Epithelial cell of umbilical artery (primary cell): ENCODE results near the gene ACVR1. TPM values are rescaled to one million over a fixed set of nuclear protein-coding genes. Genes with fewer than 3 reads are reported as not detected.

ENCODE experiments used
- total RNA-seq: library from RNA; depleted of rRNA; stranded (reverse); fragments of >200 nt; gene quantifications from 2 replicates; pipeline ENCODE4 v1.2.3, GENCODE V29; 2014

ACVR1 gene
- total RNA-seq: 9.4 and 10.6 TPM in 2 replicates

DNA sequence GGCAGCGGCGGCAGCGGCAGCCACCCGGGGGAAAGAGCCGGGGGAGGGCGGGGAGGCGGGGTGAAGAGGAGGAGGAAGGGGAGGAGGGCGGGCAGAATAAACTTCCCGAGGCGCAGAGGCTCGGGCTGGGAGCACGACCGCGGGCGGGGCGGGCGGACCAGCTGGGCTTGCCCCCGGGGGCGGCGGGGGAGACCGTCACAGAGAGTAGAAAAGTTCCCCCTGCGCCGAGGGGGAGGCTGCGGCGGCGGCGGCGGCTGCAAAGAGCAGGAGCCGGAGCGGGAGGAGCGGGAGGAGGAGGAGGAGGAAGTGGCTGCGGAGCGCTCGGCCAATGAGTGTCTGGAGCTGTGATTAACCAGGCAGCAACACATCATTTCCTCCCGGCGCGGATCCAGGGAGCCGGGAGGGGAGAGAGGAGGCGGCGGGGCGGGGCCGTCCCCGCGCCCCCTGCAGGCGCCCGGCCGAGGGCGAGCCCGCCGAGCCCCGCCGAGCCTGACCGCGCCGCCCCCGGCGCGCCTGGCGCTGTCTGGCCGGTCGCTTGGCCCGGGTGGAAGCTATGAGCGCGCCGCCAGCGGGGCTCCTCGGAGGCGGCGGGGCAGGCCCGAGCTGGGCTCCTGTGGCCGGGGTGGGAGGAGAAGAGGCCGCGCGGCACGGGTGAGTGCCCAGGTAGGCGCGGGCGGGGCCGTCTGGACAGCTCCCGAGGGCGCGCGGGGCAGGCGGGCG, at the start of gene ACVR1:
TSS of gene ACVR1 (minus strand) at position 265 of the 720 bp plus-strand sequence. CDS start 76,837 bp downstream, outside the sequence.

Other genes starting within 250 kb of the ACVR1 start
- under 0.01 and 0.15 TPM in 2 replicates for gene ACVR1C, start 247.5 kb downstream of the ACVR1 start, total RNA-seq
- not detected in 2 replicates for gene UPP2, start 225.5 kb upstream of the ACVR1 start, total RNA-seq